Measurements from ENCODE around the gene LMX1A. TPM values are rescaled to one million over a fixed set of nuclear protein-coding genes. Genes with fewer than 3 reads are reported as not detected.

The LMX1A gene
- total and polyA plus RNA-seq, 2 donors from 2014 or later, result not detected

DNA sequence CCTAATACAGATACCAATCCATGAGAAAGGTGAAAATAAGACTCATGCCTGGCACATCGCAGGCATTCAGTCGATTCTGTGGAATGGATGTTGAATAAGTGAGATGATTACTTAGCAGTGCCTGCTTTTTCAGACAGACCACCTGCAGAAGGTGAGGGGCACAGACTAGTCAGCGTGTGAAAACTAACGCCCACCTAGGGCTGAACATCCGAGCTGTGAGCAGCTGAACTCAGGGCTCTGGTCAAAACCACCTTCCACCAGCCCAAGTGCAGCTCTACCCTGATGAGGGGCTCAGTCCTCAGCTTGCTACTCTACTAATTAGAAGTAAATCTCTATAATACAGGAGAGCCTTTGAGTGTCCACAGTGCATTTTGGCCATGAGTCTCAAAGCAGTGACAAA is 32.5 kb downstream of the LMX1A start:
- Histone ChIP-seq H3K36me3 (ENCODE audit: control insufficient read depth in 2 of 3, insufficient read depth in 3 of 3, low read length in 3 of 3) (no peaks in the 10 kb centered on the region), H3K9me3 (ENCODE audit: control insufficient read depth in 2 of 3, insufficient read depth in 1 of 3, low read length in 3 of 3) (no peaks in the 10 kb centered on the region), H3K4me3 (ENCODE audit: low read length in 3 of 3) (no peak overlapping the region), H3K4me1 (ENCODE audit: control insufficient read depth in 2 of 3, insufficient read depth in 2 of 3, low read depth in 1 of 3, low read length in 3 of 3) (no peaks in the 10 kb centered on the region), H3K9ac (ENCODE audit: low read length in 3 of 3) (no peak overlapping the region), H3K27ac (ENCODE audit: low read depth in 2 of 2, low read length in 2 of 2) (no peak overlapping the region), H3K27me3 (ENCODE audit: control insufficient read depth, insufficient read depth, low read length) (no peaks in the 10 kb centered on the region)
- intact Hi-C loops (cut with DNase I), result no loop called here
- FAIRE-seq (no peak), DNase-seq (no peak)
- TF ChIP-seq, protein P1, sequence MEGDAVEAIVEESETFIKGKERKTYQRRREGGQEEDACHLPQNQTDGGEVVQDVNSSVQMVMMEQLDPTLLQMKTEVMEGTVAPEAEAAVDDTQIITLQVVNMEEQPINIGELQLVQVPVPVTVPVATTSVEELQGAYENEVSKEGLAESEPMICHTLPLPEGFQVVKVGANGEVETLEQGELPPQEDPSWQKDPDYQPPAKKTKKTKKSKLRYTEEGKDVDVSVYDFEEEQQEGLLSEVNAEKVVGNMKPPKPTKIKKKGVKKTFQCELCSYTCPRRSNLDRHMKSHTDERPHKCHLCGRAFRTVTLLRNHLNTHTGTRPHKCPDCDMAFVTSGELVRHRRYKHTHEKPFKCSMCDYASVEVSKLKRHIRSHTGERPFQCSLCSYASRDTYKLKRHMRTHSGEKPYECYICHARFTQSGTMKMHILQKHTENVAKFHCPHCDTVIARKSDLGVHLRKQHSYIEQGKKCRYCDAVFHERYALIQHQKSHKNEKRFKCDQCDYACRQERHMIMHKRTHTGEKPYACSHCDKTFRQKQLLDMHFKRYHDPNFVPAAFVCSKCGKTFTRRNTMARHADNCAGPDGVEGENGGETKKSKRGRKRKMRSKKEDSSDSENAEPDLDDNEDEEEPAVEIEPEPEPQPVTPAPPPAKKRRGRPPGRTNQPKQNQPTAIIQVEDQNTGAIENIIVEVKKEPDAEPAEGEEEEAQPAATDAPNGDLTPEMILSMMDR (IDR thresholded peaks at IDR 0.05; ENCODE audit: borderline replicate concordance, extremely low read depth, insufficient read depth), result no peak

DNA sequence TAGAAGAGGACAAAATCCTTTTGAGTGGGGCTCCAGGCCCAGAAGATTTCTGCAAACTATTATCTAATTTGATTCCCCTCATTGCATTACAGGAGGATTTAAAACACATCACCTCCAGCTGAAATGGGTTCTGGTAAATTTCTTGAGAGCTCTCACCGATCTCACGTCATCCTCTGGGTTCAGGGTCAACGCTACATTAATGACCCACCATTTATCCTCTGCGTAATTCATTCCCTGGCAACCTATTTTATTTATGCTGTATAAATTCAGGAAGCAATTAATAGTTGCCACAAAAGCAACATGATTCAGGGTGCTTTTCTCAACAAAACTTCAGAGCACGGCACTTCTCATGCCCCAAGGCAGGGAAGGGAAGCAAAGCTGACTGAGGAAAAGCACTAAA is 38.9 kb downstream of the LMX1A start:
- FAIRE-seq, result no peak

DNA sequence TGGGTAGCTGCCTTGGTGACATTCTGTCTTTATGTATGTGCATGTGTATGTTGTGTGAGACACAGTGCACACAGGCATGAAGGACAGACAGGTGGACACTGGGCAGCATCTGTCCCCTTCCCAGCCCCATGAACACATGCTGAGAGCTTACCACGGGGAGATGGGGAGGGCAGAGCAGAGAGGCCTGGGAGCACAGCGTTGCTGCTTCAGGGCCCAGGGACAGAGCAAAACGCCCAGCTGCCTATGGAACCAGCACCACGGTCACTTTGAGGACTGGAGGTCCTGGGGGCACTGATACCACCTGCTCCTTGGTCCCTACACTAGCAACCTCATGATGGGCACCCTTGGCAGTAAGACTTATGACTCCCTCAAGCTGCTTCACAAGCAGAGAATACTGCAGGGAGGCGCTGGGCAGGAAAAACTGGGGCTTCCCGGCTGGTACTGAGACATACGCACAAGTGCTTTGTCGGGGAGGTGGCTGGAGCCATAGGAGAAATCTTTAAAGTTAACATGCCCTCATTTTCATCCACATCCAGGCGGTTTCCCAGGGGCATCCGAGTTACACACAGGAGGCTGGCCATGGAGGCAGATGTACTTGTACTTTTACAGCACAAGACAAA is 40.3 kb downstream of the LMX1A start:
- Histone ChIP-seq H3K27me3 (ENCODE audit: control insufficient read depth, insufficient read depth, low read length) (no peaks in the 10 kb centered on the region), H3K4me1 (ENCODE audit: control insufficient read depth in 2 of 3, insufficient read depth in 2 of 3, low read depth in 1 of 3, low read length in 3 of 3) (no peaks in the 10 kb centered on the region), H3K9me3 (ENCODE audit: control insufficient read depth in 2 of 3, insufficient read depth in 1 of 3, low read length in 3 of 3) (no peaks in the 10 kb centered on the region), H3K27ac (ENCODE audit: low read depth in 2 of 2, low read length in 2 of 2) (no peak overlapping the region), H3K36me3 (ENCODE audit: control insufficient read depth in 2 of 3, insufficient read depth in 3 of 3, low read length in 3 of 3) (no peaks in the 10 kb centered on the region), H3K4me3 (ENCODE audit: low read length in 3 of 3) (no peak overlapping the region), H3K9ac (ENCODE audit: low read length in 3 of 3) (no peak overlapping the region)
- intact Hi-C loops (cut with DNase I), result no loop called here
- TF ChIP-seq, protein P1 (IDR thresholded peaks at IDR 0.05; ENCODE audit: borderline replicate concordance, extremely low read depth, insufficient read depth), result no peak
- FAIRE-seq (no peak), DNase-seq (no peak)

More for the DNA sequence above, 38.9 kb downstream of the LMX1A start:
- intact Hi-C loops (cut with DNase I), result no loop called here
- Histone ChIP-seq H3K27me3 (ENCODE audit: control insufficient read depth, insufficient read depth, low read length) (no peaks in the 10 kb centered on the region), H3K4me1 (ENCODE audit: control insufficient read depth in 2 of 3, insufficient read depth in 2 of 3, low read depth in 1 of 3, low read length in 3 of 3) (no peaks in the 10 kb centered on the region), H3K9ac (ENCODE audit: low read length in 3 of 3) (no peak overlapping the region), H3K9me3 (ENCODE audit: control insufficient read depth in 2 of 3, insufficient read depth in 1 of 3, low read length in 3 of 3) (no peaks in the 10 kb centered on the region), H3K4me3 (ENCODE audit: low read length in 3 of 3) (no peak overlapping the region), H3K27ac (ENCODE audit: low read depth in 2 of 2, low read length in 2 of 2) (no peak overlapping the region), H3K36me3 (ENCODE audit: control insufficient read depth in 2 of 3, insufficient read depth in 3 of 3, low read length in 3 of 3) (no peaks in the 10 kb centered on the region)
- TF ChIP-seq, protein P1 (IDR thresholded peaks at IDR 0.05; ENCODE audit: borderline replicate concordance, extremely low read depth, insufficient read depth), result no peak
- DNase-seq, result peak in 1 of 5 donors; percentile 7

DNA sequence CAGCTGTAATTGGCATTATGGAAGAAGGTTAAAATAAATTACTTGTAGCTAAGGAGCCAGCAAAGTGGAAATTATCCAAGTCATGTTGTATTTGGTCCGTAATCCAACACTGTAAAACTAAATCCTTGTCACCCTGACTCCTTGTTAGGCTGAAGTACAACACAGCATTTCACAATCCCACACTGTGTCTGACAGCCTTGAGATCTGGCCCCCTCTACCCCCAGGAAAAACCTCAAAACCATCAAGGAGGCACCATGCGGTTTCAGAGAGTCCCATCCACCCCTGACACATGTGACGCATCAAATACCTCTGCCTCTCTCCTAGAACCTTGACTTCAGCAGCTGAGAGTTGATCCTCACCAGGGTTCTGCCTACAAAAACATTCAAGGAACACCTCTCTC is 41.0 kb downstream of the LMX1A start:
- H3K9me3 ChIP-seq (ENCODE audit: control insufficient read depth in 2 of 3, insufficient read depth in 1 of 3, low read length in 3 of 3), result no peaks in the 10 kb centered on the region
- TF ChIP-seq, protein P1 (IDR thresholded peaks at IDR 0.05; ENCODE audit: borderline replicate concordance, extremely low read depth, insufficient read depth), result no peak
- H3K27ac ChIP-seq (ENCODE audit: low read depth in 2 of 2, low read length in 2 of 2), result no peak overlapping the region
- H3K4me3 ChIP-seq (ENCODE audit: low read length in 3 of 3), result no peak overlapping the region
- FAIRE-seq (no peak), DNase-seq (no peak)
- no peak overlapping the region for H3K9ac ChIP-seq (ENCODE audit: low read length in 3 of 3)
- no peaks in the 10 kb centered on the region for H3K4me1 ChIP-seq (ENCODE audit: control insufficient read depth in 2 of 3, insufficient read depth in 2 of 3, low read depth in 1 of 3, low read length in 3 of 3)
- no peaks in the 10 kb centered on the region for H3K36me3 ChIP-seq (ENCODE audit: control insufficient read depth in 2 of 3, insufficient read depth in 3 of 3, low read length in 3 of 3)
- intact Hi-C loops (cut with DNase I), result no loop called here
- no peaks in the 10 kb centered on the region for H3K27me3 ChIP-seq (ENCODE audit: control insufficient read depth, insufficient read depth, low read length)

Measured in kidney (tissue), 14 donors.